Smooth muscle cell of the pulmonary artery (primary cell): ENCODE results near the gene DCAF12L2. TPM values are rescaled to one million over a fixed set of nuclear protein-coding genes. Genes with fewer than 3 reads are reported as not detected.

Experiments
- total RNA-seq: library from RNA; depleted of rRNA; stranded (reverse); fragments of >200 nt; gene quantifications from 2 replicates; pipeline ENCODE4 v1.2.3, GENCODE V29; 2014

Gene DCAF12L2
- total RNA-seq = 0.07 and 0.13 TPM in 2 replicates

DNA sequence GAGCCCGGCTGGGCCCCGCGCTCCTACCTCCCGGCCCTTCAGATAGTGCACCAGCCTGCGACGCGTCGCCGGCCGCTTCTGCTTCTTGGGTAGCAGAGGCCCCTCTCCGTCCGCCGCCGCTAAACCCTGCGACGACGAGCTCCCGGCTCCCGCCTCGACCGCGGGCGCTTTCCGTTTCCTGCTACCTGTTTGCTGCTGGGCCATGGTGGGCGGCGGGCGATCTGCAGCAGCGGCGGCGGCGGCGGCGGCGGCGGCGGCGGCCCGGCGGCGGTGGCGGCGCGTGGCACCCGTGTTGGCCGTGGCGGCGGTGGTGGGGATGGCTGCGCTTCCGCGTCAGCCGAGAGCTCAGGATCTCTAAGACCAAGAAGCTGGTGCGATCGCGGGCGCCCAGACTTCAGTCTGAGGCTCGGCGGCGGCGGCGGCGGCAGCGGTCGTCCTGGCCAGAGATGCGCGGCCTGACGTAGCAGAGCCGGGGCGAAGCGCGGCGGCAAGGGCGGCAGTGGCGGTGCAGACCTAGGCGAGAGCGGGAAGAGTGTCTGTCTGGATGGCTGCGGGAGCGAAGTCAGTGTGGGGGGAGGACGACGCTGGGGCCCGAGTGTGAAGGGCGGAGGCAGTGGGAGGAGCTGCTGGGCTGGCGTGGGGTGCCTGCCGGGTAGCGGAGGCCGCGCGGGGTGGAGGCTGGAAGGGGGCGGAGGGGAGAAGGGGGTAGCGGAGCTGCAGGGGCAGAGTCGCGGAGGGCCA is at the start of gene DCAF12L2:
DCAF12L2 (minus strand) TSS at position 569 of the 741 bp plus-strand sequence; CDS start at position 204, 365 bp downstream.

